GM13977 (cell line): ENCODE data around the gene SKAP2.

Experiments
- DNase-seq: peaks from one replicate; pipeline ENCODE4 v3.0.0; 2012; ENCODE audit warnings: low spot score
- CTCF ChIP-seq: IDR thresholded peaks from 2 replicates; pipeline ENCODE4 v1.5.1; 2012; ENCODE audit warnings: mild to moderate bottlenecking, control low read depth; ENCODE audit not compliant: insufficient read depth; ENCODE audit errors: extremely low read depth, missing control alignments
- in situ Hi-C: fragments of 300-500 bp; cut with MboI; formaldehyde crosslinking; loops from one replicate; pipeline ENCODE4 v1.12.0; 2022; ENCODE audit warnings: low sequenced_read_pairs, low pct_unique_long_range_greater_than_20kb, mixed read lengths, inconsistent platforms; ENCODE audit not compliant: unreplicated experiment

SKAP2 gene

GRCh38 chr7:26684447-26684846, 179.9 kb downstream of the SKAP2 start:
- no peak for DNase-seq
- no peak for TF ChIP-seq CTCF
- in situ Hi-C loops = no loop called here

- no peak for TF ChIP-seq CTCF
- in situ Hi-C loops = no loop called here
- DNase-seq = no peak
Observed at GRCh38 chr7:26683277-26683676, 181.1 kb downstream of the SKAP2 start.

GRCh38 chr7:26681819-26682418, 182.5 kb downstream of the SKAP2 start:
- peak; percentile 17 for DNase-seq
- peak; percentile 79 for TF ChIP-seq CTCF
- in situ Hi-C loops = no loop called here

- DNase-seq = no peak
- in situ Hi-C loops = no loop called here
- TF ChIP-seq CTCF = no peak
Observed at GRCh38 chr7:26680587-26680986, 183.8 kb downstream of the SKAP2 start.

- no peak for DNase-seq
- TF ChIP-seq CTCF = no peak
- in situ Hi-C loops = loop anchor here (10.0 kb wide), 1 partner anchor 301 kb away; no protein-coding TSS in a partner anchor
Observed at GRCh38 chr7:26675143-26675887, 189.1 kb downstream of the SKAP2 start.

GRCh38 chr7:26673858-26674257, 190.5 kb downstream of the SKAP2 start:
- no peak for TF ChIP-seq CTCF

More at GRCh38 chr7:26673858-26674257, 190.5 kb downstream of the SKAP2 start:
- in situ Hi-C loops = loop anchor here (10.0 to 25.0 kb wide), 3 partner anchors 299 to 787 kb away; no protein-coding TSS in a partner anchor
- DNase-seq = no peak
